GM21576 (cell line): Measurements from ENCODE around the gene IGSF9.
"Not testable (repeated sequence)": the region's sequence is repeated elsewhere in the genome, so short reads cannot be mapped to it uniquely, and the experiment has no call there.

Experiments
- ATAC-seq: cut with Tn5 transposase; IDR thresholded peaks from one replicate; pipeline ENCODE4 v1.9.1; 2021; ENCODE audit warnings: mild to moderate bottlenecking, moderate library complexity; ENCODE audit not compliant: unreplicated experiment

Gene IGSF9

DNA sequence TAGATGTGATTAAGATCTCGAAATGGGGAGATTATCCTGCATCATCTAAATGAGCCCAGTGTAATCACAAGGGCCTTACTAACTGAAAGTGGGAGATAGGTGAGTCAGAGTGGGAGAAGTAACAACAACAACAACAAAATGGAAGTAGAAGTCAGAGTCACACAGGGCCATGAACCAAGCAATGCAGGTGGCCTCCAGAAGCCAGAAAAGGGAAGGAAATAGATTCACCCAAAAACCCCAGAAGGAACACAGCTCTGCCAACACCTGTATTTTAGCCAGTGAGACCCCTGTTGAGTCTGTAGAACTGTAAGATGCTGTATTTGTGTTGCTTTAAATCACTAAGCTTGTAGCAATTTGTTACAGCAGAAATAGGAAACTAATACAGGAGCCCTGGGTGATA, 24.2 kb downstream of the IGSF9 start:
- peak; percentile 25 for ATAC-seq

DNA sequence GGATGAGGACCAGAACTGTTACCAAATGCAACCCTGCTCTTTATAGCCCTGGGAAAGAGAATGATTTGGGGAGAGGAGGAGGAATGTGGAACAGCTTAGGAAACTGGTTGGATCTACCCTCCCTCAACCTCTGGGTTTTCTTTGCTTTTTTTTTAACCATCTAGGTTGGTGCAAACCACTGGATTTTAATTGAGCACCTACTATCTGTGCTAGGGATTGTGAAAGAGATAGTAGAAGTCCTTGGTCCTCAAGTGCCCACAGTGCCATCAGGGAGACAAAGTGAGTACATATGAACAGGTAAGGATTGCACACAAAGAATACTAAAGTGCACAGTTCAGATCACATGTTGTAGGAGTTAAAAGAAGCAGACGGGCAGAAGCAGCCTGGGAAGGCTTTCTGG, 24.8 kb downstream of the IGSF9 start:
- no peak for ATAC-seq

DNA sequence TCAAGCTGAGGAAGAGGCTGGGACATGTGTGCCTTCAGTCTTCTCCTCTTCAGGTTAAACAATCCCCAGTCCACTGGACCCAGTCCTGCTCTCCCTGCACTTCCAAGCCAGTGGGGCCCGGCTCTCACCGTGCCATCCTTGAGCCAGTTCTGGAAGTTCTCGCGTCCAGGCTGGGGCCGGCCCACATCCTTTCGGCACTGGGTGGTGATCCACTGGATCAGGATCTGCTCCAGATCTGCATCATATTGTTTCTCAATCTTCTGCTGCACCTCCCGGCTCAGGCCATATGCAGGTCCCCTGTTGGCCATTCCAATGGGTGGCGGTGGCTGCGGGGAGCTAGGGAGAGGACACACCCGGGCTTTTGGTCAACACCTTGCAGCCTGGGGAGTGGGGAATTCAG, 25.2 kb downstream of the IGSF9 start:
- ATAC-seq, result no peak

DNA sequence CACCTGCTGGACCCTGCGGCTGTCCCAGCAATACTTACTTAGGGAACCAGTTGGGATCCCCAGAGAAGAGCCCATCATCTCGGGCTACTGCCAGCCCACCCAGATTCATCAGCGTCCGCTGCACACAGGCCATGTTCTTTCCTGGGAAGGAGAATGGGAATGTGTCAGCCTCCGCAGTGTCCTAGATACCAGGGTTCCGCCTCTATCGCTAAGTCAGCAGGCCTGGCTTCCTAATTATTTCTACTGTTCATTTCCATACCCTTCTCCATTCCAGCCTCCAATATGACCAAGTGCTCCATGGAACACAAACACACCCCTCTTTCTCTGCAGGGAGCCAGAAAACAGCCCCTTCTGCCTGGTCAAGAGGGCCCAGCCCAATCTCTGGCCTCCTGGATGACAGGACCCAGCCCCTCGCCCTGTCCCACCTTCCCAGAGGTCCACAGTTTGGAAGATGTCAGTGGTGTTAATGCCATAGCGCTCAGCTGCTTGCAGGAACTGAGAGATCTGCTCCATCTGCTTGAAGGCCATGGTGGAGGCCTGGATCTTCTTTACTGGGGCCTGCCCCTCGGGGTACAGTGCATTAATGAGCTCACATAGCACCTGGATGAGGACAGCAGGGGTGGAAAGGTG, 26.1 kb downstream of the IGSF9 start:
- ATAC-seq, result no peak

DNA sequence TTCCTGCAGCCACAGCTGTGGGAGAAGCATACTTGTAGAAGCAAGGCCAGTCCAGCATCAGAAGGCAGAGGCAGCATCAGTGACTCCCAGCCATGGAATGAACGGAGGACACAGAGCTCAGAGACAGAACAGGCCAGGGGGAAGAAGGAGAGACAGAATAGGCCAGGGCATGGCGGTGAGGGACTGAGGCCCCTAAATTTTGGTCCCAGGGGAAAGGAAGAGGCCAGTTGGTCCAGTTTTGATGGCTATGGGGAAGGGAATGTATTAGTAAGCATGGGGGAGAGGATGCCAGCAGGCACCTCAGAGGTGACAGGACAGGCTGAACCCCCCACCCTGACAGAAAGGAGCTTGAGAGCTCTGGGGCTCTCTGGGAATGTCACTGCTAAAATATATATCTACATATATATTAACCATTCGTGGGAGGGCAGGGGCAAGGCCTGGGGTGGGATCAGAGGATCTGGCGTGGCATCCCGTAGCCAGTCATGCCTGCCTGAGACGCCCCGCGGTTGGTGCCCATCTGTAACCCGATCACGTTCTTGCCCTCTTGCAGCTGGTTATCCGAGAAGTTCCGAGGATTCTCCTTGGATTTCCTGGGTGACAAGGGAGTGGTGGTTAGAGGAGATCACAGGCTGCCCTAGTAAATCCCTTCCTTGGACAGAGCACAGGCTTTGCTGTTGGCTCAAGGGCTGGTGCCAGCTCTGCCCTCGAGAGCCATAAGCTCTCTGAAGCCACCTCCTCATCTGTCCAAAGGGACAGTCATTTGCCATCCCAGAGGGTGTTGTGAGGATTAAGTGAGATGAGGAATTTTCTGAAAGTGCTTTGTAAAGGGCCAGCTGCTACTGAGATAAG, 26.8 kb downstream of the IGSF9 start:
- ATAC-seq, result no peak

DNA sequence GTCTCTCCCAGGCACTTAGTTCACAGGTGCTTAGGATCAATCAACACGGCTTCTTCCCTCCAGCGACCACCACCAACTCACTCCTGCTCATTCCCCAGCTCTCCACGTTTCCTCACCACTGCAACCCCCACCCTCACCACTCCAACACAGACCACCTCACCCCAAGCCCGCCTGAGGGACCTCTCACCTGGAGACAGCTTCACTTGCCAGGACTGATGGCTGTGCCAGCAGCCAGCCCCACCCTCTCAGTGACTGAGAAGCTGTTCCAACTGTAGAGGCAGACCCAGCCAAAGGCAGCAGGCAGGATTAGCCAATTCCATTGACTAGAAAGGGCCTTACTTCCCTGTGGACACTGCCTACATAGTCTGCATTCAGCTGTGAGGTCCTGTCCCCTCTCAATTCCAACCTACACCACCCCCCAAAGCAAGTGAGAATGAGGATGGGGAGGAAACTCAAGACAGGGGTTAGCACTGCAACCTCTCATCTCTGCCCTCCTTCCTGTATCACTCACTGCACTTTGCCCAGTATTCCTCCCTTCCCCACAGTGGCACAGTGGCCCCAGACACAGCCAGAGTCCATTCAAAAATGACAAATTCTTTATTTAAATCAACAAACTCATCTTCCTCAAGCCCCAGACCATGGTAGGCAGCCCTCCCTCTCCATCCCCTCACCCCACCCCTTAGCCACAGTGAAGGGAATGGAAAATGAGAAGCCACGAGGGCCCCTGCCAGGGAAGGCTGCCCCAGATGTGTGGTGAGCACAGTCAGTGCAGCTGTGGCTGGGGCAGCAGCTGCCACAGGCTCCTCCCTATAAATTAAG, 27.7 kb downstream of the IGSF9 start:
- no peak for ATAC-seq

DNA sequence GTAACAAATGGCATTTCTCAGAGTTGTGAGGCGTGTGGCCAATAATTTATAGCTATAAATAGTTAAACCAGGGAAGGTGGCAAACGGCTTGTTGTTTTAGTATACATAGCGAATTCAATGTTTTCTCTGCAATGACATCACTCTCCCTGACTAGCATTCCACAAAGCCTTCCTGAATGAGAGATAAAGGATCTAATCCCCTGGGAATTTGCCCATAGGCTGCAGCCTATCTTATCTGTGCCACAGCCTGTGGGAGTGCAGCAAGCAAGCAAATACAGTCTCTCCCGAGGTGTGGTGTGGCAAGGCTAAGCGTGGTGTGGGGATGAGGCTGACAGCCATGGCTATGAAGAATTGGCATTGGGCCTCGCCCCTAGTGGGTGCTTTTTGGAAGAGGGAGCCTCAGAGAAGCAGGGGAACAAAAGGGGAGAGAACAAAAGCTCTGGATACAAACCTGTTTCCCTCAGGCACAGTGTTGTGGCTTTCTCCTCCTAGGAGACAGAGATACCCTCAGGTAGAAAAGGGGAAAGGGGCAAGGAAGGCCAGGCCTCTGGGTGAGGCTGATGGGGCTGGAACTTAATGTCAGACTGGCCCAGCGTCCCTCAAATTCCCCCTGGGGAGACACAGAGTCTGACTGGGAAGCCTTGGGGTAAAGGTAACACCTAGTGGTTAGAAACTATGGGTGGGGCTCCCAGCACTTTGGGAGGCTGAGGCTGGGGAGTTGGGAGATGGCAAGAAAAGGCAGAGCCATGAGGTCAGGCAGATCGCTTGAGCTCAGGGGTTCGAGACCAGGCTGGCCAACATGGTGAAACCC, 29.0 kb downstream of the IGSF9 start:
- no peak for ATAC-seq

DNA sequence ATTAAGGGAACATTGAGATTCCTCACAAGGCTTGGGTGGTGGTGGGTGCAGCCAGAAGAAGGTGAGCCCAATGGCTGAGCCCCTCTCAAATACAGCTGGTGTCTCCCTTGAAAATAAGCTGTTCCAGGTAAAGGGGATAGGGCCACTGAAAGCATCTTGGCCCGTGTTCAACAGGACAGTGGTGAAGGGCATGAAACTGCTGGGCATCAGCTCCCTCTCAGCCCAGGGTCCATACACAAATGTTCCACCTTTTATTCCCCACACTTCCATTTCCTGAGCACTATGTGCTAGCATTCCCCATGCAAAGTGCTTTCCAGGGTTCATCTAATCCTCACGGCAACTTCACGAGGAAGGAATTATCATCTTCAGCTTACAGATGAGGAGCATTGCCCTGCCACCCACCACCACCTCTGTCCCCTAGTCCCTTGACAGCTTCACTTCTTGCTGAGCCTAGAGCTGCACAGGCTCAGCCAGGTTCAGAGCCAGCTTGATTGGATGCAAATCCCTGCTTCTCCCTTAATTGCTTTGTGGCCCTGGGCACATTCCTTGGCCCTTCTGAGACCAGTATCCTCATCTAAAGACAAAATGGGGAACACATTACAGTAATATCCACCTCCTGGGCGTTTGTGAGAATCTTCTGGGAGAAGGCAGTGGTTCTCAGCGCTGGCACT, 29.7 kb downstream of the IGSF9 start:
- no peak for ATAC-seq

DNA sequence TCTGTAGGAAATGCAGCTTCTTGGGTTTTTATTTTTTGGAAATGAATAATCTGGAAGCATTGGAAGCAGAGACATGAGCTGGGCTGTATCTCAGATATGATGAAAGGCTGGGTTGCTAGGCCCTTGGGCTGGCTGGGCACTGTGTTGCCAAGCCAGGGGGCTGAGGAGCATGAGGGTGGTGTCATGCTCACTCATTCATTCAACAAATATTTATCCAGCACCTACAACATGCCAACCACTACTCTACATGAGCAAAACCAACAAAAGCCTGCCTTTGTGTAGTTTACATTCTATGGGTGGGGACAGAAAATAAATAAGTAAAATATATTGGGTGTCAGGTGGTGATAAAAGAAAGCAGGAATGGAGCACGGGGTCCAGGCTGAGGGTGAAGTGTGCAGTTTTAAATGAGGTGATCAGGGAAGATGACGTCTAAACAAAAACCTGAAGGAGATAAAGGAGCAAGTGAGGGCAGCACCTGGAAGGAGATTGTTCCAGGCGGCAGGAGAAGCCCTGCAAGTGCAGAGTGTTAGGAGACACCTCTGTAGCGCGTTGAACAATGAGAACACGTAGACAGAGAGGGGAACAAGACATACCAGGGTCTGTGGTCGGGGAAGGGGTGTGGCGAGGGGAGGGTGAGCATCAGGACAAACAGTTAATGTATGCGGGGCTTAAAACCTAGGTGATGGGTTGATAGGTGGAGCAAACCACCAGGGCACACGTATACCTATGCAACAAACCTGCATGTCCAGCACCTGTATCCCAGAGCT, 31.0 kb downstream of the IGSF9 start:
- no peak for ATAC-seq

DNA sequence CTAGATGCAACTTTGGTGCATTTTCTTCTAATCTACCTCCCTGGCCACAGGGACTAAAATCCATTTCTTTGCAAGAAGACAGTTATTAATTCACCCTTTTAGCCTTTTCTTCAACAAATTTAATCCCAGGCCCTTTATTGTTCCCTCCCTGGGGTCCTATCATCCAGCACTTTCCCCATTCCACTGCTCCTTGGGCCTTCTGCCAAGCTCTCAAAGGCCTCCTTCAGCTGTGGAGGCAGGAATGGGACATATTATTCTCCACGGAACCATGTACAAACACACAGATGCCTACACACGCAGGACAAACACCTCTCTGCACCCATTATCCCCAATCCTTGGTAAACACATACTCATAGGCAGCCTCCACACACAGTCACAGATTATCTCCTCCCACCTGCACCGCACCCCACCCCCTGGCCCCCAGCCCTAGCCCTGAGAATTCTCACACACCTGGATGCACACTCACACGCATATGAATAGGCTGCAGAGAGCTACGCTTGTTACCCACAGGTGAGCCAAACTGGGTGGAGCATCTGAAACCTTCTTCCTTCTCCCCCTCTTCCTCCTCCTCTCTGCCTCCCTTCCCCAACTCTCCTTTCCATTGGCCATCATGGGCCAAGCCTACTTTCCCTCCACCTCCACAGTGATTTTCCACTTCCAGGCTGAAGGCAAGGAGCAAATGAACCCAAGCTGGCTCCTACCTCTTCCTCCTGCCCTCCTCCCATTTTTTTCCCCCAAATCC, 31.8 kb downstream of the IGSF9 start:
- ATAC-seq, result no peak

DNA sequence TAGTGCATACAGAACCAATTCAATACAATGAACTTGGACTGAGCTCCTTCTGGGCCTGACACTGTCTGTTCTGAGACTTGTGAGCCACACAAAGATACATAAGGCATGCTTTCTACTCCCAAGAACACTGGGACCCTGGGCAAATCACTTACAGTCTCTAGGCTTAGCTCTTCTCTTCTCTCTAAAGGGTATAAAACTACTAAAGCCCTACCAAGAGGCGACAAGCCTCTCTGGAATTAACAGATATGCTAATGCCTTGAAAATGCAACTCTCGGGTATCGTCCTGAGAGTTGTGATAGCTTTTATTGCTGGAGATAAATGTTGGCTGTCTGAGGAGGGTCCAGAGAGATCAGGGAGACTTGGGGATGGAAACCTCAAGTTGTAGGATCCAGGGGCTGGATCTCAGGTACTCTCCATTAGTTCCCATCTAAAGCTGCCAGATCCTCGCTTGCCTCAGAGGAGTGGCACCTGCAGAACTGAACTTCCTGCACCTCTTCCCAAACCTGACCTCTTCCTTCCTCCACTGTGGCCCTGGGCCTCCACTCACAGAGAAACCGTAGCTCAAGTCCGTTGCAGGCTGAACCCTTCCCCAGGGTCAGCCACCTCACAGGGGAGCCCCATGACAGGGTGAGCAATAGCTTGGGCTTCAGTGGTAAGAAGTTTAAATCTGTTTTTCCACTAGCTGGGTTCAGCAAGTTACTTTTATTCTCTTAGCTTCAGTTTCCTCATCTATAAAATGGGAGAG, 33.9 kb downstream of the IGSF9 start:
- ATAC-seq, result no peak

DNA sequence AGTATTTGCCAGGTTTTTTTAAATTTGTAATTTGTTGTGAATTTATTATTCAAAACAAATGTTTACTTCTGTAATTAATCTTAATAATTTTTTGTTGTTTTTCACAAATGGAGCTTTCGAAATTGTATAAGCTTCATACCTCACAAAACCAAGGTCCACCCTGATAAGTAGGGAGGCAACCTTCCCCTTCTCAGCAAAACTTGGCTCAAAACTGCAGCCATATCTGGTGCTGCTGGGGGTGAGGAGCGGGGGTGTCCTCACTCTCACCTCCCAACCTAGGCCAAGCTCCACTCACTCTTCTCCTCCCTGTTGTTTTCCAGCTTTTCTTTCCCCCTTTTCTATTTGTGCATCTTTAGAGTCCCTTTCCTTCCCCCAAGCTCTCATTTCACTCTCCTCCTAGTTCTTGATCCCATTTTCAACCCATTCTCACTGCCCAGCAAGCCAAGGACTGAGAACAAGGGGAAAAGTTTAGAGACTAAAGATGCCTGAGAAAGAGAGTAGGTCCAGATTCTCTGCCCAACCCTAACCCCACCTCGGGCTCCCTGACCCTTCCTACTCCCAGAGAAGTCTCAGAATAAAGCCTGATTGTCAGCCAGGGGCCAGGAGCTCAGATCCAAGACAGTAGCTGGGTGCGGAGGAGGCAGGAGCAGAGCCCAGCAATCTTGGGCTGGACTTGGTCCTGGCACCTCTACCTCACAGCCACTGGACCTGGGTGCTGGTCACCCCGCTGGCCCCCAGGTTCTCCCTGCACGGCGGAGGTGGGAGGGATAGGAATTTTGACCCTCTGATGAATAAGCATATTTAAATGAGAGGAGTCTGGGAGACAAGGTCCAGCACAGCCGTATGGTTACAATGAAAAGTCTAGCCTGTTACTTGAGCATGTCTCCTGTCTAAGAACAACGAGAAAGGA, 37.1 kb downstream of the IGSF9 start:
- no peak for ATAC-seq

DNA sequence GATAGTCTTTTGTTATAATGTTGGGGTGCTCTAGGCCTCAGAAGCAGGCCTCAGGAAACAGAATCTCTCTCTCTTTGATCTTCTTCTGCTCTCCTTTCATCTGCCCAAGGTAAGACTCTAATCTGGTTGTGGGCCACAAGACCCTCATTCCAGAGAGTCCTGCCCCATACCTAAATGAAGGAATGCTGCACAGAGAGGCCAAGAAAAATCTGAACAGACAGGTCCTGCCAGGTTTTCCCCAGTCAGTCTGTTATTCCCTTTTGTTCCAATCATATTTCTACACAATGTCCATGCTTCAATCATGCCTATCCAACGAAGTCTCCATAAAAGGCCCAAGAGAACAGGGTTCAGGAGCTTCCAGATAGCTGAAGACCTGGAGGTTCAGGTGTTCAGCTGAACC, 38.5 kb downstream of the IGSF9 start:
- ATAC-seq, result no peak

DNA sequence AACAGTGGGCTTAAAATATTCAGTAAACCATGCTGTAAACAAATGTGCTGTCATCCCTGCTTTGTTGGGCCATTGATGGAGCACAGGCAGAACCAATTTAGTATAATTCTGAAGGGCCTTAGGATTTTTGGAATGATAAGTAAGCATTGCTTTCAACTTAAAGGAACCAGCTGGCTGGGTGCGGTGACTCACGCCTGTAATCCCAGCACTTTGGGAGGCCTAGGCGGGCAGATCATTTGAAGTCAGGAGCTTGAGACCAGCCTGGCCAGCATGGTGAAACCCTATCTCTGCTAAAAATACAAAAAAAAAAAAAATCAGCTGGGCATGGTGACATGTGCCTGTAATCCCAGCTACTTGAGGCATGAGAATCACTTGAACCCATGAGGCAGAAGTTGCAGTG, 41.4 kb downstream of the IGSF9 start:
- ATAC-seq, result not testable (repeated sequence)

DNA sequence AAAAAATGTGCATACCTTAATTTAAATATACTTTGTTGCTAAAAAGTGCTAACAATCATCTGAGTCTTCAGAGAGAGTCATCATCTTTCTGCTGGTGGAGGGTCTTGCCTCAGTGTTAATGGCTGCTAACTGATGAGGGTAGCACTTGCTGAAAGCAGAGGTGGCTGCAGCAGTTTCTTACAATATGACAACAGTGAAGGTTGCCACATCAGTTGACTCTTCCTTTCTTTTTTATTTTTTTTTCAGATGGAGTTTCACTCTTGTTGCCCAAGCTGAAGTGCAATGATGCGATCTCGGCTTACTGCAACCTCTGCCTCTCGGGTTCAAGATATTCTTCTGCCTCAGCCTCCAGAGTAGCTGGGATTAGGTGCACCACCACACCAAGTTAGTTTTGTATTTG, 42.9 kb downstream of the IGSF9 start:
- ATAC-seq, result no peak

DNA sequence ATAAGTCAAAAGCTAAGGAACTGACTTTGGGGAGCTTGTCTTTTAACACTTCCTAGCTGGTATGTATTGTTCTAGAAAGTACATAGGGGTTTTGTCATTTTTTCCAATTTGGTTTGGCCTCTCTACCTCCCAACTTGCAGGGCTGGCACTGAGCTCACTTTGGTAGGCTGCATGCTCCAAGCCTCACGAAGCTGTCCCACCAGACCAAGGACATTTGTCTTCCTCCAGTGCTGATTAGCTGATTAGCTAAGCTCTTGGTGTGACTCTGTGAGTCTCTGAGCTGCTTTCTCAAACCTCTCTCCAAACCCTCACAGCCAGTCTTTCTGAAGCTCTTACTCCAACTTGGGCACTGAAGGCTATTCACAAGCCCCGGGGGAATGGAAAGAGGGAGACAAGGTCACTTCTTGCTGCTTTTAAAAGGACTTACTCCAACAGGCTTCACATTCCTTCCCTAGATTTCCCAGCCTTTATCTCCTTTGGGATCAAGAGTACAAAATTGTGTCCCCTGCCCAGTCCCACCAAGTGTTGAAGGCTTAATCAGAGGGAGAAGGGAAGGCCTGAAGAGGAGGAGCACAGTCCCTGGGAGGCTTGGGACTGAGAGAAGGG, 44.6 kb downstream of the IGSF9 start:
- no peak for ATAC-seq
